Dedifferentiated amniotic fluid mesenchymal stem cell (primary cell): ENCODE data around the gene PRPH2.
"Not testable (repeated sequence)": the region's sequence is repeated elsewhere in the genome, so short reads cannot be mapped to it uniquely, and the experiment has no call there.

ENCODE experiments used
- DNase-seq: peaks from one replicate; pipeline ENCODE4 v3.0.0-alpha.2; 2016; ENCODE audit errors: extremely low spot score

Gene PRPH2

GRCh38 chr6:42698217-42698616 lies 24.2 kb downstream of the PRPH2 start:
- DNase-seq: no peak

- DNase-seq: no peak
These were observed 25.1 kb downstream of the PRPH2 start for GRCh38 chr6:42697268-42697655.

GRCh38 chr6:42696526-42697267 lies 25.7 kb downstream of the PRPH2 start:
- DNase-seq: peak; percentile 63

GRCh38 chr6:42694586-42694985 lies 27.8 kb downstream of the PRPH2 start:
- peak; percentile 89 for DNase-seq

- DNase-seq: no peak
These were observed 28.6 kb downstream of the PRPH2 start for GRCh38 chr6:42693725-42694323.

GRCh38 chr6:42692137-42692911 lies 30.1 kb downstream of the PRPH2 start:
- no peak for DNase-seq

- DNase-seq: no peak
These were observed 31.5 kb downstream of the PRPH2 start for GRCh38 chr6:42690872-42691271.

- no peak for DNase-seq
These were observed 32.2 kb downstream of the PRPH2 start for GRCh38 chr6:42690151-42690702.

GRCh38 chr6:42689371-42689770 lies 33.0 kb downstream of the PRPH2 start:
- no peak for DNase-seq

- no peak for DNase-seq
These were observed 34.1 kb downstream of the PRPH2 start for GRCh38 chr6:42688281-42688680.

- no peak for DNase-seq
These were observed 43.0 kb downstream of the PRPH2 start for GRCh38 chr6:42679358-42679757.

GRCh38 chr6:42674780-42675179 lies 47.6 kb downstream of the PRPH2 start:
- no peak for DNase-seq

GRCh38 chr6:42674368-42674767 lies 48.0 kb downstream of the PRPH2 start:
- not testable (repeated sequence) for DNase-seq

GRCh38 chr6:42664718-42665117 lies 57.7 kb downstream of the PRPH2 start:
- DNase-seq: no peak

GRCh38 chr6:42661540-42662153 lies 60.8 kb downstream of the PRPH2 start:
- peak; percentile 76 for DNase-seq

- no peak for DNase-seq
These were observed 62.6 kb downstream of the PRPH2 start for GRCh38 chr6:42659806-42660205.

GRCh38 chr6:42653851-42654250 lies 68.5 kb downstream of the PRPH2 start:
- no peak for DNase-seq

GRCh38 chr6:42652024-42652746 lies 70.2 kb downstream of the PRPH2 start:
- DNase-seq: no peak
